Heart right ventricle (tissue), 16 donors: Measurements from ENCODE around the gene PHLDB2. TPM values are rescaled to one million over a fixed set of nuclear protein-coding genes. Genes with fewer than 3 reads are reported as not detected.
"Not testable (repeated sequence)": the region's sequence is repeated elsewhere in the genome, so short reads cannot be mapped to it uniquely, and the experiment has no call there.

Source experiments
- ATAC-seq, 8 donors: fragments of 200-7000 bp; cut with Tn5 transposase; one replicate each; pipeline ENCODE4 v1.9.1; 2020; ENCODE audit warnings: mild to moderate bottlenecking in 8 of 8, moderate library complexity in 8 of 8, moderate number of reproducible peaks in 1 of 8
- DNase-seq, 2 donors: peaks; one replicate each; pipeline ENCODE4 v3.0.0-alpha.2; 2020
- H3K27ac ChIP-seq, 10 donors: fragments of 200-600 bp; sonication (generic) in 2 of 10; one replicate each; pipeline versions ENCODE4 v1.5.0 to v1.8.0; 2020 to 2022; ENCODE audit warnings: mild to moderate bottlenecking in 3 of 10
- H3K27me3 ChIP-seq, 7 donors: fragments of 200-600 bp; one replicate each; pipeline ENCODE4 v1.8.0; 2021 to 2022; ENCODE audit warnings: mild to moderate bottlenecking in 2 of 7
- H3K36me3 ChIP-seq, 9 donors: fragments of 200-600 bp; sonication (generic) in 1 of 9; one replicate each; pipeline versions ENCODE4 v1.5.0 to v1.8.0; 2020 to 2022; ENCODE audit warnings: mild to moderate bottlenecking in 2 of 9
- H3K4me1 ChIP-seq, 9 donors: fragments of 200-600 bp; sonication (generic) in 1 of 9; one replicate each; pipeline versions ENCODE4 v1.5.0 to v1.8.0; 2020 to 2022; ENCODE audit warnings: mild to moderate bottlenecking in 4 of 9
- H3K4me3 ChIP-seq, 10 donors: fragments of 200-600 bp; sonication (generic) in 2 of 10; one replicate each; pipeline versions ENCODE4 v1.5.0 to v1.8.0; 2020 to 2022; ENCODE audit warnings: mild to moderate bottlenecking in 7 of 10, moderate library complexity in 2 of 10
- H3K9me3 ChIP-seq, 11 donors: fragments of 200-600 bp in 10 of 11; sonication (generic) in 2 of 11; one replicate each; pipeline versions ENCODE4 v1.5.0 to v1.8.0; 2013 to 2022; ENCODE audit warnings: mild to moderate bottlenecking in 2 of 11, control low read depth in 1 of 11, moderate library complexity in 1 of 11
- WGBS, 2 donors: extraction: QIAGEN DNeasy Blood & Tissue Kit; methylation state at CpG; one replicate each; pipeline ENCODE4 v1.1.7; 2013; ENCODE audit warnings: inconsistent platforms in 1 of 2; 5-methylcytosine and 5-hydroxymethylcytosine counted together
- intact Hi-C, 10 donors: fragments of 100-400 bp; cut with DNase I; formaldehyde crosslinking; loops; one replicate each; pipeline versions ENCODE4 v1.11.1 to v1.14.2; 2022
- polyA plus RNA-seq, 2 donors: library from polyadenylated mRNA; stranded (reverse); fragments of 200-250 nt; gene quantifications; one replicate each; pipeline ENCODE4 v1.2.3, GENCODE V29; 2013
- total RNA-seq, 10 donors: library from RNA; stranded (reverse); fragmentation: NEBNext Ultra II Directional in 3 of 10; extraction: Animal tissue kit (Norgen Biotek cat#: 25700) in 3 of 10; gene quantifications; one replicate each; pipeline versions ENCODE4 v1.2.1 to v1.2.4, GENCODE V29; 2021 to 2023
- TF ChIP-seq, protein P1 (sequence below), 9 donors: fragments of 200-600 bp; sonication (generic) in 2 of 9; IDR thresholded peaks; one replicate each; pipeline versions ENCODE4 v1.5.0 to v1.8.0; 2021 to 2022; ENCODE audit warnings: antibody characterized with exemption in 9 of 9, mild to moderate bottlenecking in 5 of 9, moderate library complexity in 1 of 9
- donor health status: Arrhythmogenic right ventricular cardiomyopathy.
- donor health status: ischemic (EF 13 %, LVEDD 7.1; RV severe dilation, severe dysfunction).
- donor health status: healthy with polysubstance abuse.
- donor health status: DM: no; HTN: yes; CAD: no.
- donor health status: DM: no; HTN: no; CAD: no.
- donor health status: ischemic (EF 25% LVEDD 6.9; RV normal size, moderate dysfunction).
- donor health status: ischemic (EF 25% LVEDD 5.7; RV mildly dilated, moderate dysfunction).
- donor health status: healthy.
- donor health status: DM: yes; HTN: yes; CAD: no.
- donor health status: Ischemic cardiomyopathy.
- donor health status: ischemic (EF 35%, LVEDD 5.7; RV mildly dilated, moderate dysfunction).
- donor health status: nonischemic (EF 11% LVEDD 7.7; RV severe dilation, severe dysfunction).
- donor health status: DM: yes; HTN: yes; CAD: no.
- donor health status: PGD.
- donor health status: ischemic (EF 29% LVEDD 5.4; RV normal size, mild dysfunction).
- donor health status: nonischemic (EF 23%, LVEDD 6.1; RV moderate dilation, normal function).

The PHLDB2 gene
- total and polyA plus RNA-seq, 12 donors, result 33.4 to 293 (median 174) TPM

DNA sequence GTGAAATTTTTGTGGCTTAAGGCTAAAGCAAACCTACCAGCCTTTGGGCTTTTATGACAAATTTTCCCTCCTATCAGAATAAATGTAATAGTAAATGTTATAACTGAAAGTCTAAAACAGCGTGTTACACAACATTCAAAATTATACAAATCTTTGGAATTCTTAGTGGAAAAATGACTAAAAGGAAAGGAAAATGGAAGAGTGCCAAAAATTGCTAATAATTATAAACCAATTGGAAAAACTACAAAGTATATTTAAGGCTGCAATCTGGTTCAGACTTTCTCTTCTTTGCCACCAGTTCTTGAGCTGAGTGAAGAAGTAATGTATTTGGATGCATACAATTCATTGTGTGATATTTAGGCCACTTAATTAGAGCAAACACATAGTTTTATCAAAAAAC, 45.6 kb upstream of the PHLDB2 start:
- TF ChIP-seq, protein P1, sequence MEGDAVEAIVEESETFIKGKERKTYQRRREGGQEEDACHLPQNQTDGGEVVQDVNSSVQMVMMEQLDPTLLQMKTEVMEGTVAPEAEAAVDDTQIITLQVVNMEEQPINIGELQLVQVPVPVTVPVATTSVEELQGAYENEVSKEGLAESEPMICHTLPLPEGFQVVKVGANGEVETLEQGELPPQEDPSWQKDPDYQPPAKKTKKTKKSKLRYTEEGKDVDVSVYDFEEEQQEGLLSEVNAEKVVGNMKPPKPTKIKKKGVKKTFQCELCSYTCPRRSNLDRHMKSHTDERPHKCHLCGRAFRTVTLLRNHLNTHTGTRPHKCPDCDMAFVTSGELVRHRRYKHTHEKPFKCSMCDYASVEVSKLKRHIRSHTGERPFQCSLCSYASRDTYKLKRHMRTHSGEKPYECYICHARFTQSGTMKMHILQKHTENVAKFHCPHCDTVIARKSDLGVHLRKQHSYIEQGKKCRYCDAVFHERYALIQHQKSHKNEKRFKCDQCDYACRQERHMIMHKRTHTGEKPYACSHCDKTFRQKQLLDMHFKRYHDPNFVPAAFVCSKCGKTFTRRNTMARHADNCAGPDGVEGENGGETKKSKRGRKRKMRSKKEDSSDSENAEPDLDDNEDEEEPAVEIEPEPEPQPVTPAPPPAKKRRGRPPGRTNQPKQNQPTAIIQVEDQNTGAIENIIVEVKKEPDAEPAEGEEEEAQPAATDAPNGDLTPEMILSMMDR (IDR thresholded peaks at IDR 0.05), result no peak

DNA sequence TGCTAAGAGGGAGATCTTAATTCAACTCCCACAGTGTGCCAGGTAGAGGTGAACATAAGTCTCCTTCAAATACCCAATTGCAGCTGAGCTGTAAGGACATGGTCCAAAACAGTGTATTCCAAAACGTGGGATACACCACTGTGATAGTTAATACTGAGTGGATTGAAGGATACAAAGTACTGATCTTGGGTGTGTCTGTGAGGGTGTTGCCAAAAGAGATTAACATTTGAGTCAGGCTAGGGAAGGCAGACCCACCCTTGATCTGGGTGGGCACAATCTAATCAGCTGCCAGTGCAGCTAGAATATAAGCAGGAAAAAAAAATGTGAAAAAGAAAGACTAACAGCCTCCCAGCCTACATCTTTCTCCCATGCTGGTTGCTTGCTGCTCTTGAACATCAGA, 45.1 kb upstream of the PHLDB2 start:
- Histone ChIP-seq H3K9me3 (peaks cover 0 to 17% (median 0%) of the 10 kb centered on the region in 11 donors), H3K27ac (no peak overlapping the region), H3K4me3 (no peak overlapping the region), H3K36me3 (no peaks in the 10 kb centered on the region), H3K27me3 (no peaks in the 10 kb centered on the region), H3K4me1 (peaks cover 0 to 35% (median 15%) of the 10 kb centered on the region in 9 donors)
- intact Hi-C loops, result no loop called here
- DNase-seq (no peak), ATAC-seq (no peak)
- TF ChIP-seq, protein P1 (IDR thresholded peaks at IDR 0.05), result no peak
- WGBS, 2 donors, result 70 to 88% methylated on average over 1 of the region's 1 CpG

More for the DNA sequence above, 45.6 kb upstream of the PHLDB2 start:
- Histone ChIP-seq H3K4me3 (no peak overlapping the region), H3K27ac (no peak overlapping the region), H3K36me3 (no peaks in the 10 kb centered on the region), H3K9me3 (peaks cover 0 to 17% (median 0%) of the 10 kb centered on the region in 11 donors), H3K27me3 (no peaks in the 10 kb centered on the region), H3K4me1 (peaks cover 0 to 38% (median 15%) of the 10 kb centered on the region in 9 donors)
- DNase-seq (no peak), ATAC-seq (no peak)
- 82 to 83% methylated on average over 1 of the region's 1 CpG for WGBS, 2 donors
- intact Hi-C loops, result no loop called here

DNA sequence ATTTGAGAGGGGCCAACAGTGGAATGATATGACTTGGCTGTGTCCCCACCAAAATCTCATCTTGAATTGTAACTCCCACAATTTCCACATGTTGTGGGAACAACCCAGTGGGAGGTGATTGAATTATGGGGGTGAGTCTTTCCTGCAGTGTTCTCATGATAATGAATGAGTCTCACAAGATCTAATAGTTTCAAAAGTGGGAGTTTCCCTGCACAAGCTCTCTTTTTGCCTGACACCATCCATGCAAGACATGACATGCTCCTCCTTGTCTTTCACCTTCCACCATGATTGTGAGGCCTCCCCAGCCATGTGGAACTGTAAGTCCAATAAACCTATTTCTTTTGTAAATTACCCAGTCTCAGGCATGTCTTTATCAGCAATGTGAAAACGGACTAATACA, 42.3 kb upstream of the PHLDB2 start:
- Histone ChIP-seq H3K4me1 (peaks cover 0 to 32% (median 15%) of the 10 kb centered on the region in 9 donors), H3K9me3 (peaks cover 0 to 29% (median 0%) of the 10 kb centered on the region in 11 donors)
- H3K27me3 ChIP-seq, ATAC-seq, DNase-seq, H3K4me3 ChIP-seq, H3K36me3 ChIP-seq, H3K27ac ChIP-seq, intact Hi-C loops: not testable (repeated sequence)
- 84 to 90% methylated on average over 1 of the region's 1 CpG for WGBS, 2 donors

DNA sequence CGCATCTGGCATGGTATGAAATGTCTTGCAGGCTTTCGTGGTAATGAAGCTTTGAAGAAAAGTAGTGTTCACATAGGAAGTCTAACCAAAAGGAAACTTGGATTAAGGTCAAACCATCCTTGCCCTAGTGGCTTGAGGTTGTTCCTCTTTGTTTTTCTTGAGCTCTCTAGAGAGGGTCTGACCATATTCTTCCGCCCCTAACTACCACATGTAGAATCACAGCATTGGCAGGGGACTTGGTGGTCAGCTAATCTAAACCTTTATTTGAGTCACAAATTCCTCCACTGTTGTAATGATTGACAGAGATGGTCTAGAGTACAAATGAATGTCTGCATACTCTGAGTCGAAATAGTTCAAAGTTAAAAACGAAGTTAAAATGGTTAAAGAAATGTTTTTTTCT, 39.1 kb upstream of the PHLDB2 start:
- intact Hi-C loops, result loop anchor here in 3 of 10 donors (5.0 kb wide), 2 partner anchors 37 to 42 kb away; partner anchors contain the start of gene PHLDB2 (in 2 of the 3)
- Histone ChIP-seq H3K9me3 (peaks cover 0 to 25% (median 0%) of the 10 kb centered on the region in 11 donors), H3K27me3 (no peaks in the 10 kb centered on the region), H3K4me1 (peaks cover 0 to 45% (median 22%) of the 10 kb centered on the region in 9 donors), H3K27ac (peak overlapping the region in 3 of 10 donors; percentile 57 to 72 (median 60)), H3K4me3 (no peak overlapping the region), H3K36me3 (no peaks in the 10 kb centered on the region)
- 95 to 96% methylated on average over 5 of the region's 5 CpGs for WGBS, 2 donors
- no peak for ATAC-seq
- TF ChIP-seq, protein P1 (IDR thresholded peaks at IDR 0.05), result no peak
- no peak for DNase-seq

DNA sequence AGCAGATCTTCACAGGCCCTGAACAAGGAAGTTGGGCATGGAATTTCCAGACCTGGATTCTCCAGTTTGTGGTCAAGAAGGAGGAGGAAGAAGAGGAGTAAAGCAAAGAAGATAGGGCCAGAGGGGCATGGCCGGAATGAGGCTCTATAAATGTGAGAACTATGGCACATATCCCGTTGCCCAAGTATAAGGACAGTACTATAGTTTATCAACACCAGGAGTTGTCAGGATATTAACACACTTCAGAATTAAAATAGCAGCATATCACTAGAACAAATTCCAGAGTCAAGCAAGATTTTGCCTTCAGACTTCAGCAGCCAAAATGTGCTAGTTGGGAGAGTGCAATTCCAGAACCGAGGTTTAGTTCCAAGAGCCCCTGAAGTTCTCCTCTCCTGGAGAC, 38.4 kb upstream of the PHLDB2 start:
- Histone ChIP-seq H3K4me3 (no peak overlapping the region), H3K36me3 (no peaks in the 10 kb centered on the region), H3K27ac (peak overlapping the region in 9 of 10 donors; percentile 28 to 74 (median 60)), H3K27me3 (no peaks in the 10 kb centered on the region), H3K9me3 (peaks cover 0 to 19% (median 0%) of the 10 kb centered on the region in 11 donors), H3K4me1 (peaks cover 0 to 46% (median 22%) of the 10 kb centered on the region in 9 donors)
- TF ChIP-seq, protein P1 (IDR thresholded peaks at IDR 0.05), result no peak
- peak; percentile 33 to 87 (median 76) for ATAC-seq
- 42 to 75% methylated on average over 3 of the region's 3 CpGs for WGBS, 2 donors
- intact Hi-C loops, result loop anchor here in 3 of 10 donors (5.0 kb wide), 2 partner anchors 37 to 42 kb away; partner anchors contain the start of gene PHLDB2 (in 2 of the 3)
- DNase-seq, result no peak
